Neuronal stem cell (in vitro differentiated cells): ENCODE results near the gene OMP.
A peak's percentile ranks its signal among the peaks of the same experiment; 100 is the strongest.

Source experiments
- DNase-seq: peaks from one replicate; pipeline ENCODE4 v3.0.0-alpha.2; 2013; ENCODE audit warnings: low spot score
- H2AFZ ChIP-seq: one replicate; pipeline ENCODE4 v1.6.1; 2013; ENCODE audit warnings: mild to moderate bottlenecking, low read length, inconsistent platforms
- H2AK5ac ChIP-seq: 2 replicates; pipeline ENCODE4 v1.6.1; 2013; ENCODE audit warnings: low read depth, mild to moderate bottlenecking, inconsistent platforms, low read length, moderate library complexity, mixed read lengths
- H2BK120ac ChIP-seq: 2 replicates; pipeline ENCODE4 v1.6.1; 2013; ENCODE audit warnings: low read depth, mild to moderate bottlenecking, inconsistent platforms, low read length, moderate library complexity, mixed read lengths
- H2BK12ac ChIP-seq: one replicate; pipeline ENCODE4 v1.6.1; 2013; ENCODE audit warnings: low read length, inconsistent platforms
- H2BK15ac ChIP-seq: 2 replicates; pipeline ENCODE4 v1.6.1; 2013; ENCODE audit warnings: mild to moderate bottlenecking, low read length, inconsistent platforms, mixed read lengths
- H2BK5ac ChIP-seq: one replicate; pipeline ENCODE4 v1.6.1; 2013; ENCODE audit warnings: inconsistent platforms, mild to moderate bottlenecking, low read length, moderate library complexity
- H3K14ac ChIP-seq: one replicate; pipeline ENCODE4 v1.6.1; 2013; ENCODE audit warnings: low read length, inconsistent platforms
- H3K18ac ChIP-seq: 2 replicates; pipeline ENCODE4 v1.6.1; 2013; ENCODE audit warnings: low read length, inconsistent platforms
- H3K23ac ChIP-seq: 2 replicates; pipeline ENCODE4 v1.6.1; 2013; ENCODE audit warnings: low read depth, mild to moderate bottlenecking, mixed read lengths, low read length, inconsistent platforms; ENCODE audit not compliant: poor library complexity
- H3K27ac ChIP-seq: replicated peaks from 3 replicates; pipeline ENCODE4 v1.5.1; 2013; ENCODE audit warnings: low read length, inconsistent platforms
- H3K27me3 ChIP-seq, 3 experiments: 2 replicates each; pipeline ENCODE4 v1.6.1; 2013; ENCODE audit warnings: low read length in 3 of 3, mild to moderate bottlenecking in 2 of 3, inconsistent platforms in 1 of 3, low read depth in 1 of 3, mixed read lengths in 1 of 3, moderate library complexity in 1 of 3; ENCODE audit not compliant: control insufficient read depth in 3 of 3, insufficient read depth in 3 of 3
- H3K36me3 ChIP-seq, 2 donors: replicated peaks in 1 of 2; 2 replicates each; pipeline ENCODE4 v1.6.1; 2013; ENCODE audit warnings: low read length in 2 of 2; ENCODE audit not compliant: control insufficient read depth in 2 of 2, insufficient read depth in 2 of 2
- H3K4ac ChIP-seq: 2 replicates; pipeline ENCODE4 v1.6.1; 2013; ENCODE audit warnings: inconsistent platforms, mild to moderate bottlenecking, low read length, moderate library complexity
- H3K4me1 ChIP-seq, 2 donors: 1 replicate in 1 of 2; 2 replicates in 1 of 2; pipeline ENCODE4 v1.6.1; 2013; ENCODE audit warnings: low read length in 2 of 2, low read depth in 1 of 2; ENCODE audit not compliant: control insufficient read depth in 2 of 2, insufficient read depth in 1 of 2
- H3K4me2 ChIP-seq: one replicate; pipeline ENCODE4 v1.6.1; 2013; ENCODE audit warnings: mild to moderate bottlenecking, low read length, inconsistent platforms; ENCODE audit not compliant: insufficient read depth, poor library complexity, severe bottlenecking
- H3K4me3 ChIP-seq, 2 donors: 2 replicates each; pipeline ENCODE4 v1.5.1; 2013; ENCODE audit warnings: low read length in 2 of 2, mild to moderate bottlenecking in 2 of 2, inconsistent platforms in 1 of 2, moderate library complexity in 1 of 2
- H3K79me1 ChIP-seq: one replicate; pipeline ENCODE4 v1.6.1; 2013; ENCODE audit warnings: low read depth, mild to moderate bottlenecking, inconsistent platforms, low read length, moderate library complexity
- H3K9ac ChIP-seq: one replicate; pipeline ENCODE4 v1.6.1; 2013; ENCODE audit warnings: mild to moderate bottlenecking, low read depth, low read length, inconsistent platforms; ENCODE audit not compliant: poor library complexity
- H3K9me3 ChIP-seq, 2 donors: replicated peaks in 1 of 2; 2 replicates each; pipeline versions ENCODE3 to v1.6.1; 2013; ENCODE audit warnings: low read length in 2 of 2, mild to moderate bottlenecking in 2 of 2, inconsistent platforms in 1 of 2, low read depth in 1 of 2, mixed read lengths in 1 of 2, moderate library complexity in 1 of 2; ENCODE audit not compliant: control insufficient read depth in 2 of 2, insufficient read depth in 1 of 2
- H4K8ac ChIP-seq: one replicate; pipeline ENCODE4 v1.6.1; 2013; ENCODE audit warnings: low read depth, mild to moderate bottlenecking, inconsistent platforms, low read length, moderate library complexity
- H4K91ac ChIP-seq: one replicate; pipeline ENCODE4 v1.6.1; 2013; ENCODE audit warnings: low read length, low read depth, mild to moderate bottlenecking, inconsistent platforms; ENCODE audit not compliant: poor library complexity
- WGBS, 2 donors: extraction: QIAGEN DNeasy Blood & Tissue Kit; methylation state at CpG; one replicate each; pipeline ENCODE4 v1.1.7; 2013; ENCODE audit warnings: missing lambda C conversion rate in 2 of 2, mixed read lengths in 1 of 2; ENCODE audit not compliant: insufficient read length in 2 of 2, insufficient replicate concordance in 1 of 2; ENCODE audit errors: extremely low coverage in 2 of 2; 5-methylcytosine and 5-hydroxymethylcytosine counted together

OMP gene

DNA sequence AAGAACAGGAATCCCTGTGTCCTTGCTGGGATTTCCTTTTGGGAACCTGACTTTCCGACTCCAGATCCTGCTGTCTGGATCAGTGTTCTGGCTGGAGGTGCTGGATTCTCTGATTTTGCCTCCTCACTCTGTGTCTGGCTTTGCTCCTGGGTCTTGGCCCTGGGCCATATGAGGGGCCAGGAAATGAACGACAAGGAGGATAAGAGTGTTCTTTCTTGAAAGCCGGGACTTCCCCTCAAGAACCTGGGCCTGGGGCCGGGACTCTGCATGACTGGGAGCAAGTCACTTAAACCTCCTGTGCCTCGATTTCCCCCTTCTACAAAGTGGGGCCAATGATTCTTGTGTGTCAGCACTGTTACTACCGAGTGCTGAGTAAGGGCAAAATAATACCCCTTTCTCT is 22.6 kb downstream of the OMP start:
- H2BK12ac ChIP-seq, result no peak overlapping the region
- no CpG with 5 or more reads among the region's 6 CpGs for WGBS, 2 donors
- no peaks in the 10 kb centered on the region for H3K79me1 ChIP-seq
- H3K27me3 ChIP-seq, result no peaks in the 10 kb centered on the region
- no peak overlapping the region for H3K4me2 ChIP-seq
- H4K8ac ChIP-seq, result no peak overlapping the region
- H3K36me3 ChIP-seq, result peaks cover 0 to 53% of the 10 kb centered on the region in 2 donors
- H3K14ac ChIP-seq, result no peak overlapping the region
- H3K23ac ChIP-seq, result no peak overlapping the region
- no peak for DNase-seq
- H3K18ac ChIP-seq, result no peak overlapping the region
- H3K4me1 ChIP-seq, result peaks cover 7 to 12% of the 10 kb centered on the region in 2 donors
- no peak overlapping the region for H2BK120ac ChIP-seq
- H3K4me3 ChIP-seq, result no peak overlapping the region
- no peak overlapping the region for H2AFZ ChIP-seq
- no peak overlapping the region for H3K4ac ChIP-seq
- no peak overlapping the region for H3K9ac ChIP-seq
- H4K91ac ChIP-seq, result no peak overlapping the region
- no peak overlapping the region for H2BK5ac ChIP-seq
- no peak overlapping the region for H3K27ac ChIP-seq
- no peak overlapping the region for H2AK5ac ChIP-seq
- no peaks in the 10 kb centered on the region for H3K9me3 ChIP-seq
- H2BK15ac ChIP-seq, result no peak overlapping the region

DNA sequence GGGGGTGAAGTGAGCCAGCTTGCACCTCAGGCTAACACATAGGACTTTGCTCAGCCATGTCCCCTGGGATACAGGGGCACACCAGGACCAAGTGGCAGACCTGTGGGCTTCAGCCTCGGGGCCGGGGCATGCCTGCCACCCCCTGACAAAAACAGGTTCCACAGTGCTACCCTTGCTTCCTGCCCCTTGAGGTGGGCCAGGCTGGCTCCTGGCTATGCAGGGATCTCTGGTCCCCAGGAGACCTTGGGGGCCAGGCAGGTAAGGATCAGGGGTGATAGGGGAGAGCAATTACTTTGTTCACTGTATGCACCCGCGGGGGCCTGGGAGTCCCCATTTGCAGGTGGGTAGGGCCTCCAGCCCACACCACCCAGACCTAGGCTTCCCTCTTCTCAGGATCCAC is 23.1 kb downstream of the OMP start:
- H3K4me3 ChIP-seq, result no peak overlapping the region
- no peak overlapping the region for H4K91ac ChIP-seq
- H3K9ac ChIP-seq, result no peak overlapping the region
- H2BK12ac ChIP-seq, result no peak overlapping the region
- H2AFZ ChIP-seq, result no peak overlapping the region
- no peak overlapping the region for H2BK15ac ChIP-seq
- H3K27ac ChIP-seq, result no peak overlapping the region
- H3K14ac ChIP-seq, result no peak overlapping the region
- no peak overlapping the region for H2BK120ac ChIP-seq
- no peaks in the 10 kb centered on the region for H3K79me1 ChIP-seq
- H3K9me3 ChIP-seq, result no peaks in the 10 kb centered on the region
- DNase-seq, result no peak
- no peaks in the 10 kb centered on the region for H3K27me3 ChIP-seq
- H3K36me3 ChIP-seq, result peaks cover 0 to 48% of the 10 kb centered on the region in 2 donors
- H3K18ac ChIP-seq, result no peak overlapping the region
- H3K23ac ChIP-seq, result no peak overlapping the region
- H3K4ac ChIP-seq, result no peak overlapping the region
- WGBS, 2 donors, result no CpG with 5 or more reads among the region's 4 CpGs
- H2AK5ac ChIP-seq, result peak overlapping the region; percentile 44
- H3K4me2 ChIP-seq, result no peak overlapping the region
- H2BK5ac ChIP-seq, result no peak overlapping the region
- H3K4me1 ChIP-seq, result peaks cover 7 to 12% of the 10 kb centered on the region in 2 donors
- H4K8ac ChIP-seq, result no peak overlapping the region

DNA sequence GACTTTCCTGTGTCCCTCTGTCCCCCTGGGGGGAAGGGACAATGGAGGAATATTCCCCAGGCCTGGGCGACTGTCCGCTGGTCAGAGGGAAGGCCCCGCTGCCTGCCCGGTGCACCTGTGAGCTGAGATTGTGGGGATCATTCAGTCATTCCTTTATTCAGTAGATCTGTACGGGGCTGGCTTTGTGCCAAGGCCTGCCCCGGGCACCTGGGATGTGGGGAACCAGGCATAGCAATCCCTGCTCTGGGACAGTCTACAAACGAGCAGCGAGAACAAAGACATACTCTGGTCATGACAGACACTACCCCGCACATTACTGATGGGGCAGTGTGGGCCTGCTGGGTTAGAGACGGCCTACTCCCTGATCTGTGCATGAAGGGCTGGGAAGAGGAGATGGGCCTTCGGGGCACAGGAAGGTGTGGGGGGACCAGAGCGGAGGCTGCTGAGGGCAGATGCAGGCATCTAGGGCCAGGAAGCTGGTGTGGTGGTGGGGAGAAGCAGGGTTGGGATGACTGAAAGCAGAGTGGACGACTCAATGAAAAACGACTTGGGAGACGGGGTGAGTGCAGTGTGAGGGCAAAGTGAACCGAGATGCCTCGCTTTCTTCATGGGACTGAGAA is 23.6 kb downstream of the OMP start:
- Histone ChIP-seq H3K23ac (peak overlapping the region; percentile 16), H3K27me3 (no peaks in the 10 kb centered on the region), H3K36me3 (peaks cover 0 to 42% of the 10 kb centered on the region in 2 donors), H2BK120ac (no peak overlapping the region), H2AFZ (no peak overlapping the region), H3K14ac (no peak overlapping the region), H2BK12ac (no peak overlapping the region), H3K18ac (peak overlapping the region; percentile 46), H3K9me3 (no peaks in the 10 kb centered on the region), H3K79me1 (no peaks in the 10 kb centered on the region), H4K8ac (no peak overlapping the region), H3K4me1 (peaks cover 9 to 12% of the 10 kb centered on the region in 2 donors), H2AK5ac (no peak overlapping the region), H4K91ac (no peak overlapping the region), H2BK15ac (no peak overlapping the region), H3K4ac (no peak overlapping the region), H3K27ac (no peak overlapping the region), H3K4me3 (no peak overlapping the region), H3K9ac (peak overlapping the region; percentile 24), H2BK5ac (no peak overlapping the region), H3K4me2 (no peak overlapping the region)
- no peak for DNase-seq
- WGBS, 2 donors, result no CpG with 5 or more reads among the region's 17 CpGs

DNA sequence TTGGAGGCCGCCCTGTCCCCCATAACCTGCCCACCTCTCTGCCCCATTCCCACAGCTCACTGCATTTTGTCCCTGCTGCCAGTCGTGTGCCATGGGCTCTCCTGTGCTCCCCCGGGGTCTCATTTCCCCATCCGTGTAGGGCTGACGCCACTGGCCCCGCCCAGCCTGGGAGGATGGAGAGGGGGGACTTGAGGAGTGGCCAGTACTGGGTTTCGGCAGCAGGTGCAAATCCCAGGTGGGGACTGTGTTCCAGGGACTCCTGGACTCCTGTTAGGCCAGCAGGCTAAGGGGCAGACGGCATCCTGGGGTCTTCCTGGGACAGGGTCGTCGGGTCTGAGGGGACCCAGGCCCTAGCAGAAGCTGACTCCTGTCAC is 24.2 kb downstream of the OMP start:
- H3K14ac ChIP-seq, result peak overlapping the region; percentile 60
- H3K79me1 ChIP-seq, result no peaks in the 10 kb centered on the region
- H2BK120ac ChIP-seq, result no peak overlapping the region
- WGBS, 2 donors, result no CpG with 5 or more reads among the region's 10 CpGs
- H3K4me3 ChIP-seq, result no peak overlapping the region
- DNase-seq, result no peak
- no peak overlapping the region for H2BK5ac ChIP-seq
- no peak overlapping the region for H4K8ac ChIP-seq
- peak overlapping the region; percentile 71 for H3K4me2 ChIP-seq
- no peak overlapping the region for H3K4ac ChIP-seq
- peaks cover 0 to 36% of the 10 kb centered on the region in 2 donors for H3K36me3 ChIP-seq
- no peaks in the 10 kb centered on the region for H3K9me3 ChIP-seq
- H3K4me1 ChIP-seq, result peaks cover 11 to 12% of the 10 kb centered on the region in 2 donors
- H3K9ac ChIP-seq, result no peak overlapping the region
- no peaks in the 10 kb centered on the region for H3K27me3 ChIP-seq
- H2BK15ac ChIP-seq, result no peak overlapping the region
- peak overlapping the region; percentile 46 for H3K23ac ChIP-seq
- no peak overlapping the region for H2AK5ac ChIP-seq
- no peak overlapping the region for H2BK12ac ChIP-seq
- H3K27ac ChIP-seq, result no peak overlapping the region
- H4K91ac ChIP-seq, result no peak overlapping the region
- peak overlapping the region; percentile 88 for H2AFZ ChIP-seq
- no peak overlapping the region for H3K18ac ChIP-seq
